HEK293 (cell line): ENCODE results near the gene YIF1B.

Source experiments
- GLIS1 ChIP-seq: fragments of 450-650 bp; formaldehyde crosslinking; IDR thresholded peaks from 2 replicates; pipeline ENCODE4 v1.5.1; 2016; ENCODE audit warnings: missing biosample characterization, missing genetic modification characterization
- KLF10 ChIP-seq: fragments of 450-650 bp; IDR thresholded peaks from 2 replicates; pipeline ENCODE4 v1.5.1; 2018; ENCODE audit warnings: missing biosample characterization, mild to moderate bottlenecking, missing genetic modification characterization
- MZF1 ChIP-seq: fragments of 450-650 bp; formaldehyde crosslinking; IDR thresholded peaks from 2 replicates; pipeline ENCODE4 v1.5.1; 2017; ENCODE audit warnings: missing biosample characterization, missing genetic modification characterization, borderline replicate concordance
- OSR2 ChIP-seq: fragments of 450-650 bp; formaldehyde crosslinking; IDR thresholded peaks from 2 replicates; pipeline ENCODE4 v1.5.1; 2016; ENCODE audit warnings: missing biosample characterization, missing genetic modification characterization
- REPIN1 ChIP-seq: fragments of 450-650 bp; formaldehyde crosslinking; IDR thresholded peaks from 2 replicates; pipeline ENCODE4 v1.5.1; 2017; ENCODE audit warnings: missing biosample characterization, missing genetic modification characterization, low read depth
- SCRT1 ChIP-seq: fragments of 450-650 bp; formaldehyde crosslinking; IDR thresholded peaks from 2 replicates; pipeline ENCODE4 v1.5.1; 2016; ENCODE audit warnings: missing biosample characterization, missing genetic modification characterization, borderline replicate concordance
- ZFP37 ChIP-seq: fragments of 450-650 bp; formaldehyde crosslinking; IDR thresholded peaks from 2 replicates; pipeline ENCODE4 v1.5.1; 2016; ENCODE audit warnings: missing biosample characterization, missing genetic modification characterization
- ZNF132 ChIP-seq: fragments of 450-650 bp; formaldehyde crosslinking; IDR thresholded peaks from 2 replicates; pipeline ENCODE4 v1.5.1; 2017; ENCODE audit warnings: missing biosample characterization, missing genetic modification characterization, borderline replicate concordance
- ZNF157 ChIP-seq: fragments of 450-650 bp; formaldehyde crosslinking; IDR thresholded peaks from 2 replicates; pipeline ENCODE4 v1.5.1; 2016; ENCODE audit warnings: missing biosample characterization, missing genetic modification characterization
- ZNF16 ChIP-seq: fragments of 450-650 bp; formaldehyde crosslinking; IDR thresholded peaks from 2 replicates; pipeline ENCODE4 v1.5.1; 2016; ENCODE audit warnings: low read depth, missing biosample characterization, missing genetic modification characterization
- ZNF19 ChIP-seq: fragments of 450-650 bp; formaldehyde crosslinking; IDR thresholded peaks from 2 replicates; pipeline ENCODE4; 2016; ENCODE audit warnings: missing biosample characterization, missing genetic modification characterization, low read depth
- ZNF2 ChIP-seq: fragments of 450-650 bp; formaldehyde crosslinking; IDR thresholded peaks from 2 replicates; pipeline ENCODE4 v1.5.1; 2016; ENCODE audit warnings: missing biosample characterization, missing genetic modification characterization
- ZNF354C ChIP-seq: fragments of 450-650 bp; formaldehyde crosslinking; IDR thresholded peaks from 2 replicates; pipeline ENCODE4 v1.5.1; 2016; ENCODE audit warnings: missing biosample characterization, missing genetic modification characterization, low read depth, borderline replicate concordance
- ZNF404 ChIP-seq: fragments of 450-650 bp; formaldehyde crosslinking; IDR thresholded peaks from 2 replicates; pipeline ENCODE4 v1.5.1; 2017; ENCODE audit warnings: missing biosample characterization, missing genetic modification characterization
- ZNF548 ChIP-seq: fragments of 450-650 bp; formaldehyde crosslinking; IDR thresholded peaks from 2 replicates; pipeline ENCODE4 v1.5.1; 2016; ENCODE audit warnings: missing biosample characterization, missing genetic modification characterization
- ZNF626 ChIP-seq: fragments of 450-650 bp; sonication (Bioruptor Pico); formaldehyde crosslinking; IDR thresholded peaks from 2 replicates; pipeline ENCODE4 v1.5.1; 2018; ENCODE audit warnings: missing biosample characterization, missing genetic modification characterization, inconsistent platforms
- ZNF658 ChIP-seq: fragments of 450-650 bp; formaldehyde crosslinking; IDR thresholded peaks from 2 replicates; pipeline ENCODE4; 2016; ENCODE audit warnings: missing biosample characterization, missing genetic modification characterization
- ZNF791 ChIP-seq: fragments of 450-650 bp; formaldehyde crosslinking; IDR thresholded peaks from 2 replicates; pipeline ENCODE4 v1.5.1; 2016; ENCODE audit warnings: missing biosample characterization, missing genetic modification characterization
- ZNF792 ChIP-seq: fragments of 450-650 bp; formaldehyde crosslinking; IDR thresholded peaks from 2 replicates; pipeline ENCODE4 v1.5.1; 2016; ENCODE audit warnings: missing biosample characterization, missing genetic modification characterization
- ZNF830 ChIP-seq: fragments of 450-650 bp; IDR thresholded peaks from 2 replicates; pipeline ENCODE4 v1.5.0; 2018; ENCODE audit warnings: missing biosample characterization, missing genetic modification characterization, low read depth, mild to moderate bottlenecking, moderate library complexity
- TF ChIP-seq, protein P1 (sequence below): fragments of 450-650 bp; formaldehyde crosslinking; IDR thresholded peaks from 2 replicates; pipeline ENCODE4 v1.5.1; 2016; ENCODE audit warnings: missing biosample characterization, missing genetic modification characterization
- TF ChIP-seq, protein P2 (sequence below): fragments of 450-650 bp; formaldehyde crosslinking; IDR thresholded peaks from 2 replicates; pipeline ENCODE4 v1.5.1; 2016; ENCODE audit warnings: missing biosample characterization, missing genetic modification characterization
- TF ChIP-seq, protein P3 (sequence below): fragments of 450-650 bp; formaldehyde crosslinking; IDR thresholded peaks from 2 replicates; pipeline ENCODE4 v1.5.1; 2016; ENCODE audit warnings: missing biosample characterization, missing genetic modification characterization
- TF ChIP-seq, protein P4 (sequence below): fragments of 450-650 bp; formaldehyde crosslinking; IDR thresholded peaks from 2 replicates; pipeline ENCODE4 v1.5.1; 2016; ENCODE audit warnings: missing biosample characterization, missing genetic modification characterization, low read depth
- TF ChIP-seq, protein P5 (sequence below): fragments of 450-650 bp; formaldehyde crosslinking; IDR thresholded peaks from 2 replicates; pipeline ENCODE4 v1.5.0; 2017; ENCODE audit warnings: missing biosample characterization, missing genetic modification characterization, borderline replicate concordance
- TF ChIP-seq, protein P6 (sequence below): fragments of 450-650 bp; formaldehyde crosslinking; IDR thresholded peaks from 2 replicates; pipeline ENCODE4; 2016; ENCODE audit warnings: missing biosample characterization, missing genetic modification characterization
- TF ChIP-seq, protein P7 (sequence below): fragments of 450-650 bp; formaldehyde crosslinking; IDR thresholded peaks from 2 replicates; pipeline ENCODE4 v1.5.1; 2016; ENCODE audit warnings: missing biosample characterization, missing genetic modification characterization, borderline replicate concordance

YIF1B gene

DNA sequence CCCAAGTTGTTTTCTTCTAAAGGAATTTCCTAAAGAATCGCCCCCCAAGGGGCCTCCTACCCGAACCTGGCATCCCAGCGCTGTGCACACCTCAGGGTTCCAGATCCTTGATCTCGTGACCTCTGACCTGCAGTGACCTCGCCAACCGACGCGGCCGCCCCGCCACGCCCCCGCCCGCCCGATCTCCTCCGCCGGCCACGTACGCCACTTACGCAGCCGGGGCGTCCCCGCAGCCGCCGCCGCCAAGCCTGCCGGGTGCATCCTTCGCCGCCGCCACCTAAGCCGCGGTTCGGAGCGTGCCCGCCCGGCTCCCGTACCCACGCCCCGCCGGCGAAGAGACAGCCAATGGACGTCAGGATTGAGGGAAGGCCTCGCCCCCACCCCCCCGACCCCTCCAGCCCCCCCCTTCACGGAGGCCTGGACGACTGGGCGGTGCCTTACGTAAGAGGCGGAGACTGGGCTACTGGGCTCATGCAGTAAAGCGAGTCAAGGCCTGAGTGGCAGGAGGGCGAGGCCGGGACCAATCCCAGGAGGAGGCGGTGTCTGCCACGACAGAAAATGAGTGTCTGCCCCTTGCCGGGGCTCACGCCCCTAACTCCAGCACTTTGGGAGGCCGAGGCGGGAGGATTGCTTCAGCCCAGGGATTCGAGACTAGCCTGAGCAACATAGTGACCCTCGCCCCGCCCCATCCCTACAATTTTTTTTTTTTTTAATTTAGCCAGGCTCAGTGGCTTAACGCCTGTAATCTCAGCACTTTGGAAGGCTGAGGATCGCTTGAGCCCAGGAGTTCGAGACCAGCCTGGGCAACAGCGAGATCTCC, at the start of gene YIF1B (continued):
- TF ChIP-seq, protein P1, sequence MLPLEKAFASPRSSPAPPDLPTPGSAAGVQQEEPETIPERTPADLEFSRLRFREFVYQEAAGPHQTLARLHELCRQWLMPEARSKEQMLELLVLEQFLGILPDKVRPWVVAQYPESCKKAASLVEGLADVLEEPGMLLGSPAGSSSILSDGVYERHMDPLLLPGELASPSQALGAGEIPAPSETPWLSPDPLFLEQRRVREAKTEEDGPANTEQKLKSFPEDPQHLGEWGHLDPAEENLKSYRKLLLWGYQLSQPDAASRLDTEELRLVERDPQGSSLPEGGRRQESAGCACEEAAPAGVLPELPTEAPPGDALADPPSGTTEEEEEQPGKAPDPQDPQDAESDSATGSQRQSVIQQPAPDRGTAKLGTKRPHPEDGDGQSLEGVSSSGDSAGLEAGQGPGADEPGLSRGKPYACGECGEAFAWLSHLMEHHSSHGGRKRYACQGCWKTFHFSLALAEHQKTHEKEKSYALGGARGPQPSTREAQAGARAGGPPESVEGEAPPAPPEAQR, result no peak
- TF ChIP-seq ZNF404 (tag by site-specific recombination), result no peak
- no peak for TF ChIP-seq ZNF354C (tag by site-specific recombination)
- TF ChIP-seq, protein P2, sequence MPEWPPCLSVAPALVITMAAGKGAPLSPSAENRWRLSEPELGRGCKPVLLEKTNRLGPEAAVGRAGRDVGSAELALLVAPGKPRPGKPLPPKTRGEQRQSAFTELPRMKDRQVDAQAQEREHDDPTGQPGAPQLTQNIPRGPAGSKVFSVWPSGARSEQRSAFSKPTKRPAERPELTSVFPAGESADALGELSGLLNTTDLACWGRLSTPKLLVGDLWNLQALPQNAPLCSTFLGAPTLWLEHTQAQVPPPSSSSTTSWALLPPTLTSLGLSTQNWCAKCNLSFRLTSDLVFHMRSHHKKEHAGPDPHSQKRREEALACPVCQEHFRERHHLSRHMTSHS, result no peak
- 0 out of 2 replicates have a peak, but pooled peaks have one; percentile 41 for TF ChIP-seq MZF1 (tag by site-specific recombination)
- TF ChIP-seq, protein P3, sequence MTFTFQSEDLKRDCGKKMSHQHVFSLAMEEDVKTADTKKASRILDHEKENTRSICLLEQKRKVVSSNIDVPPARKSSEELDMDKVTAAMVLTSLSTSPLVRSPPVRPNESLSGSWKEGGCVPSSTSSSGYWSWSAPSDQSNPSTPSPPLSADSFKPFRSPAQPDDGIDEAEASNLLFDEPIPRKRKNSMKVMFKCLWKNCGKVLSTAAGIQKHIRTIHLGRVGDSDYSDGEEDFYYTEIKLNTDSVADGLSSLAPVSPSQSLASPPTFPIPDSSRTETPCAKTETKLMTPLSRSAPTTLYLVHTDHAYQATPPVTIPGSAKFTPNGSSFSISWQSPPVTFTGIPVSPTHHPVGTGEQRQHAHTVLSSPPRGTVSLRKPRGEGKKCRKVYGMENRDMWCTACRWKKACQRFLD (tag by site-specific recombination), result no peak
- TF ChIP-seq REPIN1 (tag by site-specific recombination), result no peak; the same call in 1 of the 2 replicates
- TF ChIP-seq, protein P4, sequence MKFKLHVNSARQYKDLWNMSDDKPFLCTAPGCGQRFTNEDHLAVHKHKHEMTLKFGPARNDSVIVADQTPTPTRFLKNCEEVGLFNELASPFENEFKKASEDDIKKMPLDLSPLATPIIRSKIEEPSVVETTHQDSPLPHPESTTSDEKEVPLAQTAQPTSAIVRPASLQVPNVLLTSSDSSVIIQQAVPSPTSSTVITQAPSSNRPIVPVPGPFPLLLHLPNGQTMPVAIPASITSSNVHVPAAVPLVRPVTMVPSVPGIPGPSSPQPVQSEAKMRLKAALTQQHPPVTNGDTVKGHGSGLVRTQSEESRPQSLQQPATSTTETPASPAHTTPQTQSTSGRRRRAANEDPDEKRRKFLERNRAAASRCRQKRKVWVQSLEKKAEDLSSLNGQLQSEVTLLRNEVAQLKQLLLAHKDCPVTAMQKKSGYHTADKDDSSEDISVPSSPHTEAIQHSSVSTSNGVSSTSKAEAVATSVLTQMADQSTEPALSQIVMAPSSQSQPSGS (tag by site-specific recombination), result no peak
- TF ChIP-seq ZNF16 (tag by site-specific recombination), result no peak
- no peak for TF ChIP-seq ZNF132 (tag by site-specific recombination)
- TF ChIP-seq ZNF830 (tag by site-specific recombination), result no peak
- no peak for TF ChIP-seq SCRT1 (tag by site-specific recombination)
- peak; percentile 92 for TF ChIP-seq GLIS1 (tag by site-specific recombination)
- no peak for TF ChIP-seq ZNF791
- TF ChIP-seq ZNF19, result no peak
- peak; percentile 84 for TF ChIP-seq KLF10
- no peak for TF ChIP-seq ZFP37 (tag by site-specific recombination)
- no peak for TF ChIP-seq ZNF548 (tag by site-specific recombination)
- 0 out of 2 replicates have a peak, but pooled peaks have one; percentile 63 for TF ChIP-seq ZNF2 (tag by site-specific recombination)
- TF ChIP-seq, protein P5, sequence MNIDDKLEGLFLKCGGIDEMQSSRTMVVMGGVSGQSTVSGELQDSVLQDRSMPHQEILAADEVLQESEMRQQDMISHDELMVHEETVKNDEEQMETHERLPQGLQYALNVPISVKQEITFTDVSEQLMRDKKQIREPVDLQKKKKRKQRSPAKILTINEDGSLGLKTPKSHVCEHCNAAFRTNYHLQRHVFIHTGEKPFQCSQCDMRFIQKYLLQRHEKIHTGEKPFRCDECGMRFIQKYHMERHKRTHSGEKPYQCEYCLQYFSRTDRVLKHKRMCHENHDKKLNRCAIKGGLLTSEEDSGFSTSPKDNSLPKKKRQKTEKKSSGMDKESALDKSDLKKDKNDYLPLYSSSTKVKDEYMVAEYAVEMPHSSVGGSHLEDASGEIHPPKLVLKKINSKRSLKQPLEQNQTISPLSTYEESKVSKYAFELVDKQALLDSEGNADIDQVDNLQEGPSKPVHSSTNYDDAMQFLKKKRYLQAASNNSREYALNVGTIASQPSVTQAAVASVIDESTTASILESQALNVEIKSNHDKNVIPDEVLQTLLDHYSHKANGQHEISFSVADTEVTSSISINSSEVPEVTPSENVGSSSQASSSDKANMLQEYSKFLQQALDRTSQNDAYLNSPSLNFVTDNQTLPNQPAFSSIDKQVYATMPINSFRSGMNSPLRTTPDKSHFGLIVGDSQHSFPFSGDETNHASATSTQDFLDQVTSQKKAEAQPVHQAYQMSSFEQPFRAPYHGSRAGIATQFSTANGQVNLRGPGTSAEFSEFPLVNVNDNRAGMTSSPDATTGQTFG (tag by site-specific recombination), result no peak
- no peak for TF ChIP-seq ZNF157 (tag by site-specific recombination)
- peak; percentile 65 for TF ChIP-seq OSR2 (tag by site-specific recombination)
- TF ChIP-seq, protein P6, sequence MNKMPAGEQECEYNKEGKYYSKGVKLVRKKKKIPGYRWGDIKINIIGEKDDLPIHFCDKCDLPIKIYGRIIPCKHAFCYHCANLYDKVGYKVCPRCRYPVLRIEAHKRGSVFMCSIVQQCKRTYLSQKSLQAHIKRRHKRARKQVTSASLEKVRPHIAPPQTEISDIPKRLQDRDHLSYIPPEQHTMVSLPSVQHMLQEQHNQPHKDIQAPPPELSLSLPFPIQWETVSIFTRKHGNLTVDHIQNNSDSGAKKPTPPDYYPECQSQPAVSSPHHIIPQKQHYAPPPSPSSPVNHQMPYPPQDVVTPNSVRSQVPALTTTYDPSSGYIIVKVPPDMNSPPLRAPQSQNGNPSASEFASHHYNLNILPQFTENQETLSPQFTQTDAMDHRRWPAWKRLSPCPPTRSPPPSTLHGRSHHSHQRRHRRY (tag by site-specific recombination), result no peak
- no peak for TF ChIP-seq ZNF658 (tag by site-specific recombination)
- peak; percentile 56; the same call in 1 of the 2 replicates for TF ChIP-seq ZNF792
- no peak for TF ChIP-seq ZNF626 (tag by site-specific recombination)
- TF ChIP-seq, protein P7, sequence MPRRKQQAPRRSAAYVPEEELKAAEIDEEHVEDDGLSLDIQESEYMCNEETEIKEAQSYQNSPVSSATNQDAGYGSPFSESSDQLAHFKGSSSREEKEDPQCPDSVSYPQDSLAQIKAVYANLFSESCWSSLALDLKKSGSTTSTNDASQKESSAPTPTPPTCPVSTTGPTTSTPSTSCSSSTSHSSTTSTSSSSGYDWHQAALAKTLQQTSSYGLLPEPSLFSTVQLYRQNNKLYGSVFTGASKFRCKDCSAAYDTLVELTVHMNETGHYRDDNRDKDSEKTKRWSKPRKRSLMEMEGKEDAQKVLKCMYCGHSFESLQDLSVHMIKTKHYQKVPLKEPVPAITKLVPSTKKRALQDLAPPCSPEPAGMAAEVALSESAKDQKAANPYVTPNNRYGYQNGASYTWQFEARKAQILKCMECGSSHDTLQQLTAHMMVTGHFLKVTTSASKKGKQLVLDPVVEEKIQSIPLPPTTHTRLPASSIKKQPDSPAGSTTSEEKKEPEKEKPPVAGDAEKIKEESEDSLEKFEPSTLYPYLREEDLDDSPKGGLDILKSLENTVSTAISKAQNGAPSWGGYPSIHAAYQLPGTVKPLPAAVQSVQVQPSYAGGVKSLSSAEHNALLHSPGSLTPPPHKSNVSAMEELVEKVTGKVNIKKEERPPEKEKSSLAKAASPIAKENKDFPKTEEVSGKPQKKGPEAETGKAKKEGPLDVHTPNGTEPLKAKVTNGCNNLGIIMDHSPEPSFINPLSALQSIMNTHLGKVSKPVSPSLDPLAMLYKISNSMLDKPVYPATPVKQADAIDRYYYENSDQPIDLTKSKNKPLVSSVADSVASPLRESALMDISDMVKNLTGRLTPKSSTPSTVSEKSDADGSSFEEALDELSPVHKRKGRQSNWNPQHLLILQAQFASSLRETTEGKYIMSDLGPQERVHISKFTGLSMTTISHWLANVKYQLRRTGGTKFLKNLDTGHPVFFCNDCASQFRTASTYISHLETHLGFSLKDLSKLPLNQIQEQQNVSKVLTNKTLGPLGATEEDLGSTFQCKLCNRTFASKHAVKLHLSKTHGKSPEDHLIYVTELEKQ (tag by site-specific recombination), result no peak
